Measurements from ENCODE around the gene FEZ2.
A peak's percentile ranks its signal among the peaks of the same experiment; 100 is the strongest.

GRCh38 chr2:36545871-36546416, 52.0 kb downstream of the FEZ2 start:
- TF ChIP-seq CTCF (IDR thresholded peaks at IDR 0.05; ENCODE audit: low read depth, low read length, poor library complexity, severe bottlenecking) (peak; percentile 42), EZH2phosphoT487 (IDR thresholded peaks at IDR 0.05; ENCODE audit: borderline replicate concordance, low read length) (no peak)
